GOT3 (cell line): ENCODE results near the gene TRIM72.
"Not testable (repeated sequence)": the region's sequence is repeated elsewhere in the genome, so short reads cannot be mapped to it uniquely, and the experiment has no call there.

Experiments used
- DNase-seq: peaks from one replicate; lab custom pipeline; 2025; ENCODE audit warnings: mixed read lengths; lab: John Stamatoyannopoulos, UW

The TRIM72 gene

DNA sequence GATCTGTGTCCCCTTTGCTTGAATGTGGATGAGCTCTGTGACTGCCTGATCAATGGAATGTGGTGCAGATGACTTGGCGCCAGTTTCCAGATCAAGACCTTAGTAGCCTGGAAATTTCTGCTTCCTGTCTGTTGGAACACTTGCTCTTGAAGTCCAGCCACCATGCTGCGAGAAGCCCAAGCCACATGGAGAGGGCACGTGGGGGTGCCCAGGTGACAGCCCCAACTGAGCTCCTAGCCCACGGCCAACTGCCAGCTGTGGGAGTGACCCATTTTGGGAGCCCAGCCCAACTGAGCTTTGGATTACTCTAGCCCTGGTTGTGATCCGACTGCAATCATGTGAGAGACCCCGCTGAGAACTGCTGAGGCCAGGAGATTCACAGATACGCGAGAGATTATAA lies 42.5 kb downstream of the TRIM72 start:
- no peak for DNase-seq

DNA sequence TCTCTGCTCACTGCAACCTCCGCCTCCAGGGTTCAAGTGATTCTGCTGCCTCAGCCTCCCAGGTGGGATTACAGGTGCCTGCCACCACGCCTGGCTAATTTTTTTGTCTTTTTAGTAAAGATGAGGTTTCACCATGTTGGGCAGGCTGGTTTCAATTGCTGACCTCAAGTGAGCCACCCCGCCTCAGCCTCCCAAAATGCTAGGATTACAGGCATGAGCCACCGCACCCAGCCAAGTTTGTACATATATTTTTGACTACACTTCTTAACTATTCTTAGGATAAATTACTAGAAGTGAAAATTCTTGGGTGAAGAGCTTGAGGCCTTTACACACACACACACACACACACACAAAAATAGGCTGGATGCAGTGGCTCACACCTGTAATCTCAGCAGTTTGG lies 44.4 kb downstream of the TRIM72 start:
- no peak for DNase-seq

DNA sequence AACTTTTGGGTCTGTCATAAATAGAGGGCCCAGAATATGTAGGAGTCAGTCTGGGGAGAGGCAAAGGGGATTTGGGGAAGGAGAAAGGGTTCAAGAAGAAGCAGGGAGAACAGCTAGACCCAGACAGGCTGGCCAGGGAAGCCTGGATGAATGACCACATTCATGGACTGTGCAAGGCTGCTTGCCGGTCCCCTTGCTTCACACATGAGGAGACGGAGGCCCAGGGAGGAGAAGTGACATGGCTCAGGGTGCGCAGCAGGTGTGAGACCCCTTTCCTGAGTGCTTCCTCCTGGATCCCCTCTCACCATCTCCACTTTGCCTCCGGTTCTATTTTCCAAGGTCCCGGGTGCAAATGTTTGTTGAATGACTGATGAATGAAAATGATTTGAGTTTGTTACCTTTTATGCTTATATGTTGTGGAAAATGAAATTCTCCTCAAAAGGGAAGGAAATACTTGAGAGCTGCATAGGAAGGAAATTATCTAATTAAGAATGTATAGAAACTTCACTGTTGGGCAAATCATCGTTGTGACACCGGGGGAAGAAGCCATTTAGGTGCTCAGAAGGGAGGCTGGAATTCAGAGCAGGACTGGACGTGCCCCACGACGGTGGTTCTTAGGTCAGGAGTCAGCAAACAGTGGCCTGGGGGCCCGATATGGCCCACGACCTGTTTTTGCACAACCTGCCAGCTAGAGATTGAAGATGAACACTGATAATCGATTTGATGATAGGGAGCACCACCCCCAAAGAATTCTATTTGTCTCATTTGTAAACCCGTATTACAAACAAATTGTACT lies 46.4 kb downstream of the TRIM72 start:
- DNase-seq = no peak

DNA sequence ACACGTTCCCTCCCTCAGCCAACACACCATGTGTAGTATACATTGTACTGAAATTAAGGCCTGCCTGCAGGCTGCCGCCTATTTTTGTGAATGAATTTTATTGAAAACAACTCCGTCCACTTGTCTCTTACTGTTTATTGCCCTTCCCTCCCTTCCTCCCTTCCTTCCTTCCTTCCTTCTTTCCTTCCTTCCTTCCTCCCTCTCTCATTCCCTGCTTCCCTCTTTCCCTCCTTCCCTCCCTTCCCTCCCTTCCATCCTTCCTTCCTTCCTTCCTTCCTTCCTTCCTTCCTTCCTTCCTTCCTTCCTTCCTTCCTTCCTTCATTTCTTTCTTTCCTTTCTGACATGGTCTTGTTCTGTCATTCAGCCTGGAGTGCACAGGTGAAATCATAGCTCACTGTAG lies 48.2 kb downstream of the TRIM72 start:
- DNase-seq = no peak

GRCh38 chr16:31265329-31266245 lies 51.7 kb downstream of the TRIM72 start:
- no peak for DNase-seq

DNA sequence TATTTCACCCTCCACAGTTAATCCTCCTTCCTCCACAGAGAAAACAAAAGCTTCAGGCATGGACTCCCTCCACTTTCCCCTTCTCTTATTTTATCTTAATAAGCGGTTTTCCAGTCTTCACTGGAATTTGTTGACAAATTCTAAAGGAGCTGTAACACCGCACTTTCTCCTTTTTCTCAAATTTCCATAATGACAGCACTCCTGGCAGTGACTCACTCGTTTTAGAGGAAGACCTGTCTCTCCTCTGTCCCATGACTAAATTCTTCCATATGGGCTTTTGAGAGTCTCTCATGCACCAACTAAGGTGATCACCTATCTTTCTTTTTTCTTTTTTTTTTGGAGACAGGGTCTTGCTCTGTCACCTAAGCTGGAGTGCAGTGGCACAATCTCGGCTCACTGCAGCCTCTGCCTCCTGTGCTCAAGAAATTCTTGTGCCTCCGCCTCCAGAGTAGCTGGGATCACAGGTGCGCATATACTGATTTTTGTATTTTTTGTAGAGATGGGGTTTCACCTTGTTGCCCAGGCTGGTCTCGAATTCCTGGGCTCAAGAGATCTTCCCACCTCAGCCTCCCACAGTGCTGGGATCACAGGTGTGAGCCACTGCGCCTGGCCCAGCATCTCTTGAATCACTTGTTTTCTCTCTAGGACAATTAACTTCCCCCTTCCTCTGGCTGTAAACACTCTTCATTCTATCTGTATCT lies 53.6 kb downstream of the TRIM72 start:
- DNase-seq = no peak

DNA sequence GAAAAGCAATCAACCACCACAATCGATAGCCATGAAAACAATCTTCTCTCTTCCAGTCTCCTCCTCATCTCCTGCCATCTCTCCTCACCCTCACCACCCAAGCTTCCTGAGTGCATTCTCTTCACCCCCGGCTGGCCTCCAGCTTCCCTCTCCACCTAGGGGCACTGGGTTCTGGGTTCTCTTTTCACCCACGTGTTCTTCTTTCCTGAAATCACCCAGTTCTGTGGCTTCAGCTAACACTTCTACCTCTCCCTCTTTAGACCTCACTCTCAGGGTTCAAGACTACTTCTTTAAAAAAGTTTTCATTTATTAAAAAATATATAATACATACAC lies 54.1 kb downstream of the TRIM72 start:
- DNase-seq = no peak

DNA sequence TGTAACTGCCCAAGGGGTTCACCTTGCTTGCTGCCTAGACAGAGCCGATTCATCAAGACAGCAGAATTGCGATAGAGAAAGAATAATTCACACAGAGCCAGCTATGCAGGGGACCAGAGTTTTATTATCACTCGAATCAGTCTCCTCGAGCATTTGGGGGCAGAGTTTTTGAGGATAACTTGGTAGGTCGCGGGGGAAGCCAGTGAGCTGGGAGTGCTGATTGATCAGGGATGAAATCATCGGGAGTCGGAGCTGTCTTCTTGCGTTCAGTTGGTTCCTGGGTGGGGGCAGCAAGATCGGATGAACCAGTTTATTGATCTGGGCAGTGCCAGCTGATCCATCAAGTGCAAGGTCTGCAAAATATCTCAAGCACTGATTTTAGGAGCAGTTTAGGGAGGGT lies 55.0 kb downstream of the TRIM72 start:
- no peak for DNase-seq

DNA sequence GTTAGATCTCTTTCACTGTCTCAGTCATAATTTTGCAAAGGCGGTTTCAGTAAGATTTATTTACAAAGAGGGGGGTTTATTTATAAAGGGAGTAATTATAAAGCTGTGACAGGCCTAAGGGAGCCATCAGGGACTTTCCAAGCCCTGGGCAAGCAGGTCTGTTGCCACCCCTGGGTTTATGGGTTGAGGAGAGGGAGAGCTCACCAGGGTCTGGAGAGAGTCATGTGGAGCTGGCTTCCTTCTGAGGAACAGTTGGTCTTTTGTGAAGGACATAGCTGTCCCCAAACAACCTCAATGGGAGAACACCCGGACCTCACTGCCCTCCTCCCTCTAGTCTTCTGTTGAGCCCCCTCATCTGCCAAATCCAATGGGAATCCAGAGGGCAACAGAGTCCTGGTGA lies 55.6 kb downstream of the TRIM72 start:
- no peak for DNase-seq

GRCh38 chr16:31269973-31270372 lies 56.1 kb downstream of the TRIM72 start:
- not testable (repeated sequence) for DNase-seq

- no peak for DNase-seq
Observed at GRCh38 chr16:31270795-31271194, 56.9 kb downstream of the TRIM72 start.

DNA sequence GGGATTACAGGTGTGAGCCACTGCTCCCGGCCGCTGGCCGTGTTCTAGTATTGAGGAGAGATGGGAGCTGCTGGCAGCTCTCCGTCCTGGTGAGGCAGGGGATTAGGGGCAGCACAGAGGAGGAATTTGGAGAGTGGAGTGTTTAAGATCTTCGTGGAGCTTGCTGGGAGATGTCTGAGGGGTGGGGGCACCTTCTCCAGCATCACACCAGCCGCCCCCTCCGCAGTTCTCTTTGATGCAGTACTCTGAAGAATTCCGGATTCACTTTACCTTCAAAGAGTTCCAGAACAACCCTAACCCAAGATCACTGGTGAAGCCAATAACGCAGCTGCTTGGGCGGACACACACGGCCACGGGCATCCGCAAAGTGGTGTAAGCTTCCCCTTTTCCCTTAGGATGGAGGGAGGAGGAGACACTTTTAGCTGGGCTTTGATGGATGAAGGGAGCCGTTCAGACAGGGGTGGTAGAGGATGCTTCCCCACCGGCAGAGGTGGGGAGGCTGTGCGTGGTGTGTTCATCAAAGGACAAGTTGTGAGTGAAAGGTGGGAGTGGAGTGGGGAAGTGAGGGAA lies 57.8 kb downstream of the TRIM72 start:
- DNase-seq = no peak

- DNase-seq = no peak
Observed at GRCh38 chr16:31273187-31273586, 59.3 kb downstream of the TRIM72 start.

DNA sequence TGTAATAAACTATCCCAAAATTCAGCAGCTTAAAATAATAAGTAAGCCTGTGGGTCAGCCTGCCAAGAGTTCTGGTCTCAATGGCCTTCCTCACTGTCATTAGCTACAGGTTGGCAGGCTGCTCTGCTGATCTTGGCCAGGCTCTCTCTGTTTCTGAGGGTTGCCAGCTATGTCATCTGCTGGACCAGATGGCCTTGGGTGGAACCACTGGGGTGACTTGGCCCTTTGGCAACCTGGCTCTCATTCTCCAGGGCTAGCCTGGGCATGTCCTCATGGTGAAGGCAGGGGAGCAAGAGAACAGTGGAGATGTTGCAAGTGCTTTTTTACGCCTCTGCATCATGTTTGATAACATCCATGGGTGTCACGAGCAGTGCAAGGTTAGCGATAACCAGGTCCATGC lies 59.8 kb downstream of the TRIM72 start:
- no peak for DNase-seq

DNA sequence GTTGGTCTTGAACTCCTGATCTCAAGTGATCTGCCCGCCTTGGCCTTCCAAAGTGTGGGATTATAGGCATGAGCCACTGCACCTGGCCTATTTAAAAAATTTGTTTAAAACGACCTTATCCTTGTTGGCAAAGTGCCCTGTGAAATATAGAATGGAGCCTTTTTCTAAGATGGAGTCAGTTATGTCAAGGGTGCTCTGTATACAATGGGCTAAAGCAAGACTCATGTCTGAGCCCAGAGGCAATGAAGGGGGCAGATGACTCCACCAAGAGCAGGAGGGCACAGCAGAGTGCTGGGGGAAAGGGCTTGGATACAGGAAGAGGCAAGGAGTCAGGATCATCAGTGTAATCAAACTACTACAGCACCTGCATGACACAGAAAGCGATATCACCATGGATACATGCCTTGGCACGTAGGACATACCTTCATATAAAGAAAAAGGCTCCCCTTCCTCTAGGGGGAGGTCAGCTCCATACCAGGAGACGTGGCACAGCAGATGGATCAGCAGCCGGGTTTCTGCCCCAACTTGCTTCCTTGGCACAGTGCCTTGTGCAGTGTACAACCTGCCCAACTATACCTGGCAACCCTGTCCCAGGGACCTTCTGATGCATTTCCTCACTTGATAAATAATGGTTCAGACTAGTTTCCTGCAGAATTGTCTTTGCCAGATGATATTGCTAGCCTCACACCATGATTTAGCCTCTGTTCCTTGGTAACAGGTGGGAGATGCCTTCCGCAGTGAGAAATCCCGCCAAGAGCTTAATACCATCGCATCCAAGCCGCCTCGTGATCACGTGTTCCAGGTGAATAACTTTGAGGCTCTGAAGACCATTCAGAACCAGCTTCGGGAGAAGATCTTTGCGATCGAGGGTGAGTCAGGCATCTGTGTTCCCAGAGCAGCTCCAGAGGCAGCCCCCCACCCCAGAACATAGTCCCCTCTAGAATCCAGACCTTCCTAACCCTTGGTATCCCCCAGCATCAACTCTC lies 61.2 kb downstream of the TRIM72 start:
- DNase-seq = no peak

DNA sequence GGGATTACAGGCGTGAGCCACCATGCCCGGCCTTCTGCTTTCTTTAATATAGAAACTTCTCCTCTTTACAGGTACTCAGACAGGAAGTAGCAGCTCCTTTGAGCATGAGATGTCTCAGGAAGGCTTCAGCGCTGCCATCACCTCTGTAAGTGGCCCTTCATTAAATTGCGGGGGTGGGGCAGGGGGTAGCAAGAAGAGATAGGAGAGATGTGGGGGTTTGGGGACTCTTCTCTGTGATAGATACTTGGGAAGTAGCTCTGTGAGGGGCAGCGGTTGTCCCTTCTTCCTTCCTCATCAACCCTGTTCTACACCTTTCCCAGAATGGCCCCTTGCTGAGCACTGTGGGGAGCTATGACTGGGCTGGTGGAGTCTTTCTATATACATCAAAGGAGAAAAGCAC lies 62.7 kb downstream of the TRIM72 start:
- DNase-seq = no peak

- DNase-seq = no peak
Observed at GRCh38 chr16:31277659-31278260, 63.8 kb downstream of the TRIM72 start.

DNA sequence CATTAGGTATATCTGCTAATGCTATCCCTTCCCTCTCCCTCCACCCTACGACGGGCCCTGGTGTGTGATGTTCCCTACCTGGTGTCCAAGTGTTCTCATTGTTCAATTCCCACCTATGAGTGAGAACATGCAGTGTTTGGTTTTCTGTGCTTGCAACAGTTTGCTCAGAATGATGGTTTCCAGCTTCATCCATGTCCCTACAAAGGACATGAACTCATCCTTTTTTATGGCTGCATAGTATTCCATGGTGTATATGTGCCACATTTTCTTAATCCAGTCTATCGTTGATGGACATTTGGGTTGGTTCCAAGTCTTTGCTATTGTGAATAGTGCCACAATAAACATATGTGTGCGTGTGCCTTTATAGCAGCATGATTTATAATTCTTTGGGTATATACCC lies 64.9 kb downstream of the TRIM72 start:
- DNase-seq = not testable (repeated sequence)
